Measurements from ENCODE around the gene PNMA8B. TPM values are rescaled to one million over a fixed set of nuclear protein-coding genes. Genes with fewer than 3 reads are reported as not detected.

The PNMA8B gene
- total and polyA plus RNA-seq, 2 experiments from 2014 or later = 0.20 to 0.65 TPM

DNA sequence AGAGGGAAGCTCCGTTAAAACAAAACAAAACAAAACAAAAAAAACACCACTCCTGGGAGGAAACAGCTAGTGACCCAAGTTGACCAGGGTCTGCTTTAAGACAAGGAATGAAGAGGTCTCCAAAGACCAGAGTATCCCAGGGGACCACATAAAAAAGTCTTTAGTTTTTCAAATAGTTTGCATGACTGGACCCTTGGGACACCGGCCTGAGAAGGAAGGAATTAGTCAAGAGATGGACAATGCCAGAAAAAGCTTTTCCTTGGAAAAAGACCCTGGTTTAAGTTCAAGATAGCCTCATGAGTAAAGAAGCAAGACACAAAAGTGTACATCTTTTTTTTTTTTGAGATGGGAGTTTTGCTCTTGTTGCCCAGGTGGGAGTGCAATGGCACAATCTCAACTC is 12.5 kb upstream of the PNMA8B start:
- no peak overlapping the region for H3K4me2 ChIP-seq (ENCODE audit: unreplicated experiment)
- 49 to 55% methylated on average over 2 of the region's 2 CpGs for WGBS, 2 experiments (ENCODE audit: low coverage in 1 of 2, low lambda C conversion rate in 2 of 2, missing lambda C conversion rate in 2 of 2)
- no peak overlapping the region for H3K9ac ChIP-seq
- no peaks in the 10 kb centered on the region for H3K9me3 ChIP-seq (ENCODE audit: low read depth)
- peaks cover 7% of the 10 kb centered on the region; the same call in 1 of the 2 replicates for H3K4me1 ChIP-seq (ENCODE audit: insufficient read depth)
- no peak for DNase-seq
- TF ChIP-seq EZH2phosphoT487 (IDR thresholded peaks at IDR 0.05; ENCODE audit: insufficient read depth, low read depth) (no peak), EZH2 (IDR thresholded peaks at IDR 0.05; ENCODE audit: insufficient read depth, poor library complexity, severe bottlenecking) (no peak)
- H3K9me2 ChIP-seq (ENCODE audit: insufficient read depth) = no peaks in the 10 kb centered on the region
- no peak overlapping the region for H2AFZ ChIP-seq
- no peaks in the 10 kb centered on the region; the same call in 1 of the 2 replicates for H3K27me3 ChIP-seq (replicated peaks; ENCODE audit: insufficient read depth)
- H3F3A ChIP-seq (ENCODE audit: insufficient read depth) = no peaks in the 10 kb centered on the region
- no peak overlapping the region for H3K27ac ChIP-seq
- no peaks in the 10 kb centered on the region for H4K20me1 ChIP-seq (ENCODE audit: insufficient read depth)
- H3K4me3 ChIP-seq = no peak overlapping the region
- no peaks in the 10 kb centered on the region for H3K36me3 ChIP-seq (ENCODE audit: low read depth)
- H3K79me2 ChIP-seq (ENCODE audit: insufficient read depth) = no peaks in the 10 kb centered on the region
- in situ Hi-C loops (cut with MboI) = no loop called here

DNA sequence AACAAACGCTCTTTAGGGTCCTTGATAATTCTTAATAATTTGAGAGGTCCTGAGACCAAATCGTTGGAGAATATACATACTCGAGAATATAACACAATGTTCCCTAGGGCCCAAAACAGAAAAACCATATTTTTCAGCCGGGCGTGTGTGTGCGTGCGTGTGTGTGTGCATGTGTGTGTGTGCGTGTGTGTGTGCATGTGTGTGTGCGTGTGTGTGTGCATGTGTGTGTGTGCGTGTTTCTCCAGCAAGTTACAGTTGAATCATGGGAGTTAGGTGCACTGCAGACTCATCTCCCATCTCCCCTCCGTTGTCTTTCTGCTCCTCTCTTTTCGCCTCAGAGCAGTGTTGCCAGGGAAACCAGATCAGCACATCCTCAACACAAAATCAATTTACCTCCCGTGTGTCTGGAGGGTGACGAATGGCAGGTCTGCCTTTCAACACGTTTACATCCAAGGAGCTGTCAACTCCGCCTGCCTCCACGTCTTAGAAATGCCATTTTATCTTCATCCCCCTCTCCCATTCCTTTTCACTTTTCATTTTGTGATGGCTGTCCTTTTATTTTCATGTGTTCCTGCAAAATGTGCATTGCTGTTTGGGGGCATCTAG is 8.3 kb upstream of the PNMA8B start:
- H3K27me3 ChIP-seq (replicated peaks; ENCODE audit: insufficient read depth) = no peaks in the 10 kb centered on the region; the same call in 1 of the 2 replicates
- WGBS, 2 experiments (ENCODE audit: low coverage in 1 of 2, low lambda C conversion rate in 2 of 2, missing lambda C conversion rate in 2 of 2) = 54% methylated on average over 15 to 17 of the region's 17 CpGs
- TF ChIP-seq EZH2 (IDR thresholded peaks at IDR 0.05; ENCODE audit: insufficient read depth, poor library complexity, severe bottlenecking) (no peak), EZH2phosphoT487 (IDR thresholded peaks at IDR 0.05; ENCODE audit: insufficient read depth, low read depth) (no peak)
- H3K4me2 ChIP-seq (ENCODE audit: unreplicated experiment) = no peak overlapping the region
- no peak overlapping the region for H3K27ac ChIP-seq
- H3K36me3 ChIP-seq (ENCODE audit: low read depth) = no peaks in the 10 kb centered on the region
- no peaks in the 10 kb centered on the region for H3K79me2 ChIP-seq (ENCODE audit: insufficient read depth)
- in situ Hi-C loops (cut with MboI) = no loop called here
- H3F3A ChIP-seq (ENCODE audit: insufficient read depth) = no peaks in the 10 kb centered on the region
- H3K4me1 ChIP-seq (ENCODE audit: insufficient read depth) = no peaks in the 10 kb centered on the region
- H4K20me1 ChIP-seq (ENCODE audit: insufficient read depth) = no peaks in the 10 kb centered on the region
- no peaks in the 10 kb centered on the region for H3K9me3 ChIP-seq (ENCODE audit: low read depth)
- no peak overlapping the region for H3K9ac ChIP-seq
- no peak overlapping the region for H2AFZ ChIP-seq
- no peak for DNase-seq
- no peak overlapping the region for H3K4me3 ChIP-seq
- no peaks in the 10 kb centered on the region for H3K9me2 ChIP-seq (ENCODE audit: insufficient read depth)

- WGBS, 2 experiments (ENCODE audit: low coverage in 1 of 2, low lambda C conversion rate in 2 of 2, missing lambda C conversion rate in 2 of 2) = 85 to 87% methylated on average over 5 of the region's 5 CpGs
- no peak overlapping the region for H3K9ac ChIP-seq
- DNase-seq = no peak
- no peak overlapping the region for H3K4me2 ChIP-seq (ENCODE audit: unreplicated experiment)
- H2AFZ ChIP-seq = no peak overlapping the region
- no peak overlapping the region for H3K27ac ChIP-seq
- TF ChIP-seq EZH2 (IDR thresholded peaks at IDR 0.05; ENCODE audit: insufficient read depth, poor library complexity, severe bottlenecking) (no peak), EZH2phosphoT487 (IDR thresholded peaks at IDR 0.05; ENCODE audit: insufficient read depth, low read depth) (no peak)
- no peak overlapping the region for H3K4me3 ChIP-seq
- H3K9me3 ChIP-seq (ENCODE audit: low read depth) = no peaks in the 10 kb centered on the region
- no peaks in the 10 kb centered on the region for H3K4me1 ChIP-seq (ENCODE audit: insufficient read depth)
- H3F3A ChIP-seq (ENCODE audit: insufficient read depth) = no peaks in the 10 kb centered on the region
- in situ Hi-C loops (cut with MboI) = no loop called here
- H3K27me3 ChIP-seq (replicated peaks; ENCODE audit: insufficient read depth) = no peaks in the 10 kb centered on the region; the same call in 1 of the 2 replicates
- no peaks in the 10 kb centered on the region for H3K9me2 ChIP-seq (ENCODE audit: insufficient read depth)
- H4K20me1 ChIP-seq (ENCODE audit: insufficient read depth) = no peaks in the 10 kb centered on the region
- no peaks in the 10 kb centered on the region for H3K36me3 ChIP-seq (ENCODE audit: low read depth)
- H3K79me2 ChIP-seq (ENCODE audit: insufficient read depth) = no peaks in the 10 kb centered on the region
These were observed 7.2 kb upstream of the PNMA8B start for GRCh38 chr19:46502891-46503290.

GRCh38 chr19:46499692-46500091 is 4.0 kb upstream of the PNMA8B start:
- in situ Hi-C loops (cut with MboI) = no loop called here

More at GRCh38 chr19:46499692-46500091, 4.0 kb upstream of the PNMA8B start:
- Histone ChIP-seq H4K20me1 (ENCODE audit: insufficient read depth) (no peaks in the 10 kb centered on the region), H3K79me2 (ENCODE audit: insufficient read depth) (no peaks in the 10 kb centered on the region), H3K27me3 (replicated peaks; ENCODE audit: insufficient read depth) (no peaks in the 10 kb centered on the region; the same call in 1 of the 2 replicates), H3K9ac (no peak overlapping the region), H2AFZ (no peak overlapping the region), H3K4me3 (no peak overlapping the region), H3K27ac (no peak overlapping the region), H3K9me3 (ENCODE audit: low read depth) (no peaks in the 10 kb centered on the region), H3F3A (ENCODE audit: insufficient read depth) (no peaks in the 10 kb centered on the region), H3K9me2 (ENCODE audit: insufficient read depth) (no peaks in the 10 kb centered on the region), H3K36me3 (ENCODE audit: low read depth) (no peaks in the 10 kb centered on the region), H3K4me1 (ENCODE audit: insufficient read depth) (no peaks in the 10 kb centered on the region), H3K4me2 (ENCODE audit: unreplicated experiment) (no peak overlapping the region)
- DNase-seq = no peak
- no peak for TF ChIP-seq EZH2 (IDR thresholded peaks at IDR 0.05; ENCODE audit: insufficient read depth, poor library complexity, severe bottlenecking)
- 36 to 41% methylated on average over 4 of the region's 4 CpGs for WGBS, 2 experiments (ENCODE audit: low coverage in 1 of 2, low lambda C conversion rate in 2 of 2, missing lambda C conversion rate in 2 of 2)
